DND-41 (cell line): ENCODE data around the gene USP46.

Source experiments
- ATAC-seq: fragments of 200-7000 bp; cut with Tn5 transposase; 3 replicates; pipeline ENCODE4 v1.9.1; 2021; ENCODE audit warnings: low read depth; ENCODE audit not compliant: insufficient read depth
- DNase-seq: peaks from one replicate; pipeline ENCODE4 v3.0.0-alpha.2; 2020
- H2AFZ ChIP-seq: 2 replicates; pipeline ENCODE4 v1.6.0; 2012; ENCODE audit warnings: low read depth, low read length
- H3K27ac ChIP-seq: 2 replicates; pipeline ENCODE4 v1.5.1; 2012; ENCODE audit warnings: low read length, inconsistent platforms
- H3K27me3 ChIP-seq: fragments of 200-600 bp; sonication (generic); 2 replicates; pipeline ENCODE4 v1.6.0; 2012; ENCODE audit warnings: low read length, mild to moderate bottlenecking, inconsistent platforms; ENCODE audit not compliant: insufficient read depth, poor library complexity
- H3K36me3 ChIP-seq: 2 replicates; pipeline ENCODE4 v1.5.1; 2012; ENCODE audit warnings: low read length, inconsistent platforms; ENCODE audit not compliant: insufficient read depth
- H3K4me1 ChIP-seq: 2 replicates; pipeline ENCODE4 v1.5.1; 2012; ENCODE audit warnings: mild to moderate bottlenecking, low read length; ENCODE audit not compliant: insufficient read depth
- H3K4me2 ChIP-seq: 2 replicates; pipeline ENCODE4 v1.6.0; 2012; ENCODE audit warnings: mild to moderate bottlenecking, moderate library complexity, low read length, inconsistent platforms; ENCODE audit not compliant: insufficient read depth
- H3K4me3 ChIP-seq, 2 experiments: fragments of 200-600 bp in 1 of 2; shearing (Covaris generic) in 1 of 2; 2 replicates each; pipeline ENCODE4 v1.5.1; 2012 to 2016; ENCODE audit warnings: inconsistent platforms in 2 of 2, low read length in 2 of 2, mild to moderate bottlenecking in 2 of 2, low read depth in 1 of 2, moderate library complexity in 1 of 2
- H3K79me2 ChIP-seq: 2 replicates; pipeline ENCODE4 v1.6.0; 2012; ENCODE audit warnings: low read length, inconsistent platforms; ENCODE audit not compliant: insufficient read depth
- H3K9ac ChIP-seq: 2 replicates; pipeline ENCODE4 v1.6.0; 2012; ENCODE audit warnings: low read depth, mild to moderate bottlenecking, inconsistent platforms, low read length, moderate library complexity
- H3K9me3 ChIP-seq: 2 replicates; pipeline ENCODE4 v1.5.1; 2012; ENCODE audit warnings: low read length, moderate library complexity, mild to moderate bottlenecking, inconsistent platforms; ENCODE audit not compliant: insufficient read depth, severe bottlenecking
- H4K20me1 ChIP-seq: 2 replicates; pipeline ENCODE4 v1.6.0; 2012; ENCODE audit warnings: low read length; ENCODE audit not compliant: insufficient read depth
- CTCF ChIP-seq: IDR thresholded peaks from 2 replicates; pipeline ENCODE4 v1.5.1; 2012; ENCODE audit warnings: borderline replicate concordance, low read length, moderate library complexity, mild to moderate bottlenecking; ENCODE audit not compliant: poor library complexity, severe bottlenecking; ENCODE audit errors: extremely low read depth
- EZH2 ChIP-seq: IDR thresholded peaks from 3 replicates; pipeline ENCODE4 v1.6.1; 2012; ENCODE audit warnings: borderline replicate concordance, low read depth, mild to moderate bottlenecking, moderate library complexity, low read length, inconsistent platforms; ENCODE audit not compliant: severe bottlenecking

USP46 gene

GRCh38 chr4:52545099-52546069 is 113.7 kb downstream of the USP46 start:
- H3K4me2 ChIP-seq, result no peak overlapping the region
- H2AFZ ChIP-seq, result no peak overlapping the region
- H3K9ac ChIP-seq, result no peak overlapping the region
- no peak overlapping the region for H3K4me3 ChIP-seq
- DNase-seq (peak; percentile 43), ATAC-seq (peak; percentile 65; the same call in 2 of the 3 replicates)
- H4K20me1 ChIP-seq, result no peaks in the 10 kb centered on the region
- no peaks in the 10 kb centered on the region for H3K36me3 ChIP-seq
- H3K27ac ChIP-seq, result no peak overlapping the region
- TF ChIP-seq EZH2 (no peak), CTCF (peak; percentile 83)
- H3K27me3 ChIP-seq, result no peaks in the 10 kb centered on the region
- H3K4me1 ChIP-seq, result no peaks in the 10 kb centered on the region
- H3K79me2 ChIP-seq, result no peaks in the 10 kb centered on the region
- no peaks in the 10 kb centered on the region for H3K9me3 ChIP-seq
